Endothelial cell of umbilical vein (primary cell): Measurements from ENCODE around the gene GJB4.

Source experiments
- CTCF ChIP-seq, 2 donors: IDR thresholded peaks; 1 replicate in 1 of 2; 2 replicates in 1 of 2; pipeline ENCODE4 v1.5.1; 2011; ENCODE audit warnings: low read length in 2 of 2, mild to moderate bottlenecking in 2 of 2, moderate library complexity in 2 of 2, control low read depth in 1 of 2, inconsistent platforms in 1 of 2, low read depth in 1 of 2; ENCODE audit not compliant: insufficient read depth in 1 of 2; ENCODE audit errors: extremely low read depth in 1 of 2
- GATA2 ChIP-seq: IDR thresholded peaks from 2 replicates; pipeline ENCODE4 v1.7.0; 2011; ENCODE audit warnings: low read depth, mild to moderate bottlenecking, moderate library complexity, mixed read lengths, low read length; ENCODE audit not compliant: insufficient read length, insufficient read depth
- JUN ChIP-seq: IDR thresholded peaks from 2 replicates; pipeline ENCODE4 v1.6.1; 2011; ENCODE audit warnings: borderline replicate concordance, low read depth; ENCODE audit not compliant: insufficient read length, insufficient read depth
- POLR2A ChIP-seq: IDR thresholded peaks from 2 replicates; pipeline ENCODE4 v1.6.1; 2012; ENCODE audit warnings: low read depth, mild to moderate bottlenecking, control low read depth, low read length

GRCh38 chr1:34784751-34785221 is 25.2 kb downstream of the GJB4 start:
- TF ChIP-seq JUN (no peak), GATA2 (no peak), CTCF (IDR thresholded peaks at IDR 0.05; ENCODE audit: extremely low read depth in 1 of 2, insufficient read depth in 1 of 2, low read depth in 1 of 2, low read length in 2 of 2) (no peak), POLR2A (no peak)
